GM21825 (cell line): Measurements from ENCODE around the gene MIEF1.
"Not testable (repeated sequence)": the region's sequence is repeated elsewhere in the genome, so short reads cannot be mapped to it uniquely, and the experiment has no call there.

Experiments used
- ATAC-seq: cut with Tn5 transposase; IDR thresholded peaks from one replicate; pipeline ENCODE4 v1.9.1; 2021; ENCODE audit warnings: mild to moderate bottlenecking, moderate library complexity; ENCODE audit not compliant: unreplicated experiment

The MIEF1 gene

GRCh38 chr22:39489094-39490068 is 12.7 kb upstream of the MIEF1 start:
- no peak for ATAC-seq

DNA sequence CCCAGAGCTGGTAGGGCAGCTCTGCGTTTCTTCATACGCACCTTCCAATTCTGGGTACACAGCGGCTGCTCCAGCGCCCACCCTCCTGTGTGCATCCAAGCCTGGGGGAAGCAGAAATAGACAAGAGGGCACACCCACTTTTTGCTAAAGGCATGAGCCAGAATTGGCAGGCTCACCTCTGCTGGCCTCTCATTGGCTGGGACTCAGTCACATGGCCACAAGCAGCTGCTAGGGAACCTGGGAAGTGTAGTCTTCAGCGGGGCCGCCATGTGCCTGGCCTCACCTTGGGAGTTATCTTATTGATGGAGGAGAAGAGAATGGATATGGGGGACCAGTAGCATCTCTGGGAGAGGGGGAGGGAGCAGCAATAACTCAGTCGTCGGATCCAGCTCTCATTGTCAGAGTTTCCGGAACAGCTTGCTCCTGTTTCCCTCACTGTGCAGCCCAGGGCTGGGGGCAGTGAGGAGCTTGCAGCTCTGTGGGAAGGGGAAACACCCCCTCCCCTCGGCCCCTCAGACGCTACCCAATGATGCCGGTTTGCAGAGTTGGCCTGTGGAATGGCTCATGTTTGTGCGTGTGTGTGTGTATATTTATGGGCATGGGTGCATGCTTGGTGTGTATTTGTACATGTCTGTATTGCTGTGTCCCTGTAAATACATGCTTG is 11.8 kb upstream of the MIEF1 start:
- ATAC-seq = peak; percentile 65

DNA sequence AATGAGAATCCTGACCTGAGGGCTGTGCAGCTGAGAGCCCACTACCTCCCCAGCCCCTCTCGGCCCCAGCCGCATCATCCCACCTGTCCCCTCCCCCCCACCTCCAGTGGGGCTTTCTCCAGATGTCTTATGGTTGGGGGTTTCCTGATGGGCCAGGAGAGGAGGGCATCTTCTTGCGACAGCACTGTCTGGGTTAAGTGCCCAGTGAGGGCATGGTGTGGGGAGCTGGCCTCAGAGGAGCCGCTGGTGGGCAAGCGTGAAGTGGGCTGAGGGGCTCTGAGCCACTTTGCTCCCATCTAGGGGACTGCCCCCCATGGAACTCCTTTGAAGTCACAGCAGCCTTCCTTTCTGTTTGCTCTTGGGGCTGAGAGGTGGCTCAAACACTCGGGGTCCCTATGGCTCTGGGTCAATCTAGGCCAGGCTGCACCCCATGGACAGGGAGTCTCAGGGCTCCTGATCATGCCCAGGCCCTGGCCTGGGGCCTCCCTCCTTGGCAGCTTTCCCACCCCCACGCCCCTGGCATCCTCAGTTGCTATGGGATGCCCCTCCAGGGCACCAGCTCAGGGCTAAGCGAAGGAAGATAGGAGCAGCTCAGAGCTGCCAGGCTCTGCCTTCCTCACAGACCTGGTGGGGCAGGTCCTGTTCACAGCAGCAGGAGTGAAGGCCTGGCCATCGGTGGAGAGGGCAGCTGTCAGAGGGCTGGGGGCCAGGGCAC is 11.0 kb upstream of the MIEF1 start:
- ATAC-seq = no peak

GRCh38 chr22:39491696-39492095 is 10.4 kb upstream of the MIEF1 start:
- no peak for ATAC-seq

DNA sequence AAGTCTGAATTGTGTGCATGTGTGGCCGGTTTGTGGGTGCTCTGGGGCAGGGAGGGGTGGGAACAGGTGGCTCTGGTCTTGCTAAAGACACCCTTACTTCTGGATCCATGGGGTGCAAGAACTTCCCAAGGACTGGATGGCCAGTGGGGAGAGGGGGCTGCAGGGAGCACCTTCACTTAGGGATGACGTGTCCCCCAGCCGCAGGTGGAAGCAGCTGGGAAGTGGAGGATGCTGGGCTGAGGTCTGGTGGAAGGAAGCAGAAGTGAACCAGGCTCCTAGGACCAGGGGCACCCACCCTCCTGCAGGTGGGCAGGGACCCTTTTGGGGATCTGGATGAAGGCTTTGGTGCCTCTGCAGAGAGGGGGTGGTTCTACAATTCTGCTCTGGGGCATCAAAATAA is 9.9 kb upstream of the MIEF1 start:
- ATAC-seq = no peak

DNA sequence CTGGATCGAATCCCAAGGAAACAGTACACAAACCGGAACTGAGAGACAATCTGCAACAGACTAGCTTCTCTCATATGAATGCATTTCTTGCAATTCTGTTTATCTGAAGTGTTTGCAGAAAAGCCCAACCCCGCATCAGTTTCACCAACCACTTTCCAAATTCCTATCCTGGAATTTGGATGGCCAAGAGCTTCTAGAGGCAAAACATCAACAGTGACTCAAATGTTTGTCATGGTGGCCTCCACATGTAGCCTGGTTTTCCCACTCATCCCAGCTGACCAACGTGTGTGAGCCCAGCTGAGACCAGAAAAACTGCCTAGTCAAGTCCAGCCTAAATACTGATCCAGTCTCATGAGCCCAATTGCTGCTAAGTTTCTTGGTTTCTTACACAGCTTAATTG is 8.3 kb upstream of the MIEF1 start:
- no peak for ATAC-seq

DNA sequence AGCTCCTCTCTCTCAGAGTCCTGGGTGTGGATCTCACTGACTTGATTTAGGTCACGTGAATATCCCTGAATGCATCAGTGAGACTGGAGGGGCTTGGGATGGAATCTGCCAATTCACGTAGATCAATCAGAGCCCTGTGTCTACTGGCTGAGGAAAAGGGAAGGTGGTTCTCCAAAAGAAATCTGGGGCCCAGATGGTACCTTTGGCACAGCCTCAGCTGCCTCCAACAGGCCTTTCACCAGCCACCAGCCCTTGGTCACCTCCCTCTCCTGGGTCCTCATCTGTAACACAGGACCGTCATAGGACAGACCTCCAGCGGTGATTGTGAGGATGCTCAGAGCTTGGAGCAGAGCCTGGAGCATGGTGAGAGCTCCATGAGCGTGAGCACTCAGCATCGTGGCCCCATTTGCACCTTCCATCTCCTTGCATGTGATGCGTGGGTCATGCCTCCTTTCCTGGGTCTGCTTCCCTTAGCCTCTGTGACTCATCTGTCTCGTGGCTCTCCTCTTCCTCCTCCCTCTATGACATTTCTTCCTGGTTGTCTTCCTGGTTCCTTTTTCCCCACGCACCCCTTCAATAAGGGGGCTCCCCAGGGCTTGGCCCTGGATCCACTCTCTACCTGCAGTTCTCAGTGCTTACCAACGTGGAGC is 7.5 kb upstream of the MIEF1 start:
- no peak for ATAC-seq

GRCh38 chr22:39496131-39496838 is 5.8 kb upstream of the MIEF1 start:
- no peak for ATAC-seq

DNA sequence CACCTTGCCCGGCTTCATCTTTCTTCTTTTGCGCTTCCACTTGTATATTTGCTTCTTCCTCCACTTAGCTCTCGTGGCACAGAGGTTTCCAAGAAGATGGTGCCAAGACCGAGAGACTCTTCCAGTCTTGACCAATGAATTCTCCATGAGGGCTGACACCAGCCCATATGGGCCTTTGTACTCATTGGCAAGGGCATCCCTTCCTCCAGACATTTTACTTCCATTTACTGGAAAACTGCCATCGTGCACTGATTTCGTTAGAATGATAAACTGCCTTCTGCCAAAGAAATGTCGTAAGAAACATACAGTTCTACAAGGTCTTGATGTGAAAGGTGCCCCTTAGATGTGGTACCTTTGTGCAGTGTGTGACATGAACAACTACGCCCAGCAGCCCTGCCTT is 4.7 kb upstream of the MIEF1 start:
- no peak for ATAC-seq

DNA sequence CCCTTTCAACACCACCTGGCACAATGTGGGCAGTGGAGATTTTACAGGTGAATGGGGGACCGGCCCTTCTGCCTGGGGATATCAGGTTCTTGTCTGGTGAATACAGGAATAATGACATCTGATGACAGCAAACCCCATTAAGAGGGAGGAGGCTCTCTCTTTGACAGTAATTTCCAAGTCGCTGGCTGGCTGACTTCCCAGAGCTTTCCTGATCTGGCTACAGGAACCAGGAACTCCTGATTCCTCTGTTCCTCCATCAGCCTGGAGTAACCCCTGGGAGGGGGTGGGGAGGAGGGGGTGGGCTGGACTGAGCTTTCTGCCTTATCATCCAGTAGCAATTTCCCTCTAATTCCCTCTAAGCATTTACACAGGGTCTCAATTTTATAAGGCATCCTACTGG is 3.7 kb upstream of the MIEF1 start:
- no peak for ATAC-seq

DNA sequence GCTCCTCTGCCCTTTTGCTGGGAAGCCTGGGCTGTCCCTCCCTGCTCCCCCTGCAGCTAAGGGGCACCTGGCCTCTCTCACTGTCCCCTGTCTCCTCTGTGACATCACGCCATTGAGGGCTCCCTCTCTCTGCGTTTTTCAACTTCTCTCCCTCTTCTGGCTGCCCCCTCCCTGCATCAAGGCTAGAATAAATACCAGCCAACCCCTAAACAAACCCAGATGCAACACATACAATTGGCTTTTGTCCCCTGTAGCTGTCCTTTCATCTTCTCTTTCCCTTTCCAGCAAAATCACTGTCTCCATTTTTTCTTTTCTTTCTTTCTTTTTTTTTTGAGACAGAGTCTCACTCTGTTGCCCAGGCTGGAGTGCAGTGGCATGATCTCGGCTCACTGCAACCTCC is 3.3 kb upstream of the MIEF1 start:
- no peak for ATAC-seq

- ATAC-seq = no peak
These were observed 2.0 kb upstream of the MIEF1 start for GRCh38 chr22:39500101-39500500.

DNA sequence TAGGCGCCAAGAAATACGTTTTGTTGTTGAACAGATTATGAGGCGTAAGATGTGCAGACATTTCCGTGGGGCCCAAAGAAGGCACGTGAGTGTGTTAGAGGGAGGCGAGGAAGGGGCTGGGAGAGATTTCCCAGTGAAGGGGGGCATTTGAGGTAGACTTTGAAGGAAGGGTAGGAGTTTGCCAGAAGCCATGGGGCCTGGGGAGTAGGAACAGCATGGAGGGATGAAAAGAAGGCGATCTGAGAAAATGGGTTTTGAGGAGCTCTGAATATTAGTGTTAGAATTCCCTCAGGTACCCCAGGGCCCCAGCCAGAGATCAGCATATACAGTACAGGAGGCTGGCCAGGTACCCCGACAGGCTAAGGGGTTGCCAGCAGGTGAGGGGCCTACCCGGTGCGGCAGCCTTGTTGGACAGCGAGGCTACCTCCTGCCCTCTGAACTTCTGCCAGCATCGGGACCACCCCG is 414 bp upstream of the MIEF1 start:
- ATAC-seq = no peak

- no peak for ATAC-seq
These were observed 809 bp downstream of the MIEF1 start for GRCh38 chr22:39502789-39503409.

- ATAC-seq = no peak
These were observed 1.5 kb downstream of the MIEF1 start for GRCh38 chr22:39503630-39504029.

DNA sequence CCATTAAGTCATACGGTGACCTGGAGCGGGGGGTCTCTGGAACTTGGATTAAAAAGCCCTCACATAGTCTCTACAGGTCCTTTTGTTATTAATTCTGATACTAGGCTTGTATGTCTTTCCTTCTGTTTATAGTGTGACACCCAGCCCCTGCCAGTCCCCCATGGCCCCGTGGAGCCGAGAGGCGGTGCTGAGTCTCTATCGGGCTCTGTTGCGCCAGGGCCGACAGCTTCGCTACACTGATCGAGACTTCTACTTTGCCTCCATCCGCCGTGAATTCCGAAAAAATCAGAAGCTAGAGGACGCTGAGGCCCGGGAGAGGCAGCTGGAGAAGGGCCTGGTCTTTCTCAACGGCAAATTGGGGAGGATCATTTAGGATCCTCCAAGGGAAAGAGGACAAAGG is 2.0 kb downstream of the MIEF1 start:
- no peak for ATAC-seq

DNA sequence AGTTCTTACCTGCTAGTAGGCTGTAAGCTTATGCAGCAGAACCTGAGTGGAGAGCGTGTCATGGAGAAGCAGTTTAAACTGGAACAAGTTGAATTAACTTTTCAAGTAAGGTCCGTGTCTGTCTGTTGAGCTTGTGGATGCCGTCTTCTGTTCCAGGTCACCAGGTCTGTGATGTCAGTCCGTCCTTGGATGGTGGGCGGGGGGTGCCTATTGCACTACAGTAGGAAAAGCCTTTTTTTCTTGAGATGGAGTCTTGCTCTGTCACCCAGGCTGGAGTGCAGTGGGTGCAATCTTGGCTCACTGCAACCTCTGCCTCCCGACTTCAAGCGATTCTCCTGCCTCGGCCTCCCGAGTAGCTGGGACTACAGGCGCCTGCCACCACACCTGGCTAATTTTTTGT is 4.9 kb downstream of the MIEF1 start:
- not testable (repeated sequence) for ATAC-seq

DNA sequence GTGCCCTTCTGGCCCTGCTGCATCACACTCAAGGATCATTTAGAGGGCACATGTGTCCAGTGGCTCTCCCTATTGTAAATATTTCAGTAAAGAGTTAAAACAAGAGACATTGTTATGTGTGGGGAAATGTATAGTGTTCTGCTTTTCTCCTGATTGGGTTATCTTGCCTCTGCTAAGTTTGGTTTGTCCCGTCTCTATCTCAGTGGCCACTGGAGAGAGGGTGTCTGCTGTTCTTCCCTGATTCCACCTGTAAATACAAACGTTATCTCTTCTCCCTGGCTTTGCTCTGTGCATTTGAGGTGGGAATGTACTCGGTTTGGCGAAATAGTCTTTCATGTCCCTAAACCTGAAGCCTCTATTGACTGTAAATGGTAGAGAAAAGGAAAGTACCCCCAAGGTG is 6.3 kb downstream of the MIEF1 start:
- ATAC-seq = no peak

DNA sequence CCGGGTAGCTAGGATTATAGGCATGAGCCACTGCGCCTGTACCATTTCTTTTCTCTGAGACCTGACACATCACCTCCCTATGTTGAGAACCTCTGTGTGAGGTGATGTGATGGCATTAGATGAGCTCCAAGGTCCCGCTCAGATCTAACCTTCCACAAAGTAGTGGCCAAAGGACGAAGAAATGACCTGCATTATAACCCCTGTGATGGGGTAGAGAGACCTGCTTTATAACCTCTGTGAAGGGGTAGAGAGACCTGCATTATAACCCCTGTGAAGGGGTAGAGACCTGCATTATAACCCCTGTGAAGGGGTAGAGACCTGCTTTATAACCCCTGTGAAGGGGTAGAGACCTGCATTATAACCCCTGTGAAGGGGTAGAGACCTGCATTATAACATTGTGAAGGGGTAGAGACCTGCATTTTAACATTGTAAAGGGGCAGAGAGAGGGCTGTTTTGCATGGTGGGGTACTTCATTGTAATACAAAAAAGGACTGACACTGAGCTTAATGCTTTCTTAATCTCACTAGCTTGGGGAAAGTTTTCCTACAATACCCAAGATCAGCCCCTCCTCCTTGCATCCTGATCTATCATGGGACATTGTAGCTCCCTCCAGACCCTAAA is 8.5 kb downstream of the MIEF1 start:
- no peak for ATAC-seq

- ATAC-seq = no peak
These were observed 9.1 kb downstream of the MIEF1 start for GRCh38 chr22:39511226-39511625.
